GM04503 (cell line): ENCODE data around the gene MPDU1.
A peak's percentile ranks its signal among the peaks of the same experiment; 100 is the strongest.

Experiments used
- DNase-seq: peaks from one replicate; pipeline ENCODE4 v3.0.0-alpha.2; 2012; ENCODE audit warnings: low read depth

The MPDU1 gene

DNA sequence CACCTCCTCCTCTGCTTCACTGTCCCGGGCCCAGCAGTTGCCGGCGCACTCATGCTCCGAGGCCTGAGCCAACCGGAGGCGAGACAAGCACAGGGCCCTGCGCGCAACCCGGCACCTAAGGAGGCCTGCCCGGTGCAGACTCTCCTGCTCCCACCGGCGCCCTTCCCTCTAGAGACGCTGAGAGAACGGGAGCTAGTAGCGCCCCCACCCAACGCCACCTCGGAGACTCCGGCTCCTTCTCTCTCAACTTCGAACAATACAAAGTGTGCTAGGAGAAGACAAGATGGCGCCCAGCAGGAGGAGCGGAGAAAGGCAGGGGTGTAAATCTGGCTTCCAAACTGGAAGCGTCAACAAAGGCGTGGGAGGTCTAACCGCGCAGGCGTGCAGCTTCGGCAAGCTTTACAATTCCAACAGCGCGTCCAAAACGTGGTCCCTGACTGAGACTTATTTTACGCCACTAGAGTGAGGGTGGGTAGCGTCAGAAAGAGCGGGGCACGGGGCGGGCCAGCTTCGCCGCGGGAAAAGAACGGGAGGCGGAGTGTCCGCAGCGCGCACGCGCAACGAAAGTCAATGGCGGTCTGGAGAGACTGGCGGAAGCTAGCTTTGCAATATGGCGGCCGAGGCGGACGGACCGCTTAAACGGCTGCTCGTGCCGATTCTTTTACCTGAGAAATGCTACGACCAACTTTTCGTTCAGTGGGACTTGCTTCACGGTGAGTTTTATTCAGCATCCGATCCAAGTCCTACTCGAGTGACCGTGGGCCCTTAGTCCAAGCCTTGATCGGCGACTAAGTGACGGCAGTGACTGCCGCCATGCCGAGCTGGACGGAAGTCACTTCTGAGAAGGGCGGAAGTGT, at the start of gene MPDU1:
TSS of gene MPDU1 (plus strand) at position 600 of the 857 bp plus-strand sequence. CDS start at position 611, 11 bp downstream.
- peak; percentile 87 for DNase-seq

DNA sequence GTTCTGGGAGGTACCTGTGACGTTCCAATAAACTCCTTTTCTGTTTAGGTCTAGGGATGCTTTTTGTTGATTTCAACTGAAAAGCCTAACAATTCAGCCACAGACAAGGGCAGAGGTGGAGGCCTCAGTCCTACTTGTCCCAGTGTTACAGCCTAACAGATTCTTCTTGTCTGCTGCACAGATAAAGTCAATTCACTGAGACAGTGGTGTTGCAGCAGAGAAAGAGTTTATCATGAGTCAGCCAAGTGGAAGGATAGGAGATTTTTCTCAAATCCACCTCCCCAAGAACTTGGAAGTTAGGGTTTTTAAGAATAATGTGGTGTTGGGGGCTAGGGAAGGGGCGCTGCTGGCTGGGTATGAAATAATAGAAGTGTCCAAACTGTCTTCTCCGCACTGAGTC, 45.6 kb upstream of the MPDU1 start:
- no peak for DNase-seq

DNA sequence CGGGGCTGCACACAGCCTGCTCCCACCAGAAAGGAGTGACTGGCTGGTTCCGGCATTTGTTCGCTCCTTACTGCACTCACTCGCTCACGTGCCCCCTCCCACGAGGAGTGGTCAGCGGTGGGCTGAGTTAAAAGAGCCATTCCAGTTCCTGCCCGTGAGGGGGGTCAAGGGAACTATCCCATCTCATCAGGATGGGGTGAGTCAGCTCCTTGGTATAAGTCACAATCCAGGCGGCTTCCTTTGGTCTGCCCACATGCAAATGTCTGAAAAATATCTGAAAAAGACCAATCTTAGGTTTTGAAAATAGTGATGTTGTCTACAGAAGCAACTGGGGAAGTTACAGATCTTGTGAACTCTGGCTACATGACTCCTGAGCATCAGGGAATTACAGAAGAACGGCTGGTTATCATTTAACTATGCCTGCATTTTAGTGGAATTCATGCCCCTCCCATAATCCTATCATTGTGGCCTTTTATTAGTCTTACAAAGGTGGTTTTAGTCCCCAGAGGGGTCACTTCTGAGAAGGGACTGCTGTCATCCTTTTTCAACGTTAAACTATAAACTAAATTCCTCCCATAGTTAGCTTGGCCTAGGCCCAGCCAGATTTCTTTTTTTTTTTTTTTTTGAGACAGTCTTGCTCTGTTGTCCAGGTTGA, 44.6 kb upstream of the MPDU1 start:
- no peak for DNase-seq

DNA sequence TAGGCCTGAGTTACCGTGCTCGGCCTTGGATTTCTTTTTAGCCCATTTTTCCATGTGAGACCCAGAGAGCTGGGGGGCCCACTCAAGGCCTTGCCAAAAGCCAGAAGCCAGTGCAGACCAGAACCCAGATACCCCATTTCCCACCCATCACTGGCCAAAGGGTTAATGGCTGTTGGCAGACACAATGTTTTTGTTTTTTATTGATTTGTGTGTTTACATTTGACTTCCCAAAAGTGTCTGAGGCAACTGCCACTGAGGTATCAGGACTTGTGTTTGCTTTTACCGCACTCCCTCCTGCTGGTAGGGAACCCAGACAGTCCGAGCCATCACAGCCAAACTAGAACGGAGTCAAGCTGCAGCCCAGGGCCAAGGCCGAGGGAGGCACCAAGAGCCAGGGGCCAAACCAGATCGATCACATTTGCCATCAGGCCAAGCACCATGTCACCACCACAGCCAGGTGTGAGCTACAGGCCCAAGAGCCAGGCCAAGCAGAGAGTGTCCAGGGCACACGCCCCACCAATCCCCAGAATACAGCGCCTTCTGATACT, 42.5 kb upstream of the MPDU1 start:
- no peak for DNase-seq

DNA sequence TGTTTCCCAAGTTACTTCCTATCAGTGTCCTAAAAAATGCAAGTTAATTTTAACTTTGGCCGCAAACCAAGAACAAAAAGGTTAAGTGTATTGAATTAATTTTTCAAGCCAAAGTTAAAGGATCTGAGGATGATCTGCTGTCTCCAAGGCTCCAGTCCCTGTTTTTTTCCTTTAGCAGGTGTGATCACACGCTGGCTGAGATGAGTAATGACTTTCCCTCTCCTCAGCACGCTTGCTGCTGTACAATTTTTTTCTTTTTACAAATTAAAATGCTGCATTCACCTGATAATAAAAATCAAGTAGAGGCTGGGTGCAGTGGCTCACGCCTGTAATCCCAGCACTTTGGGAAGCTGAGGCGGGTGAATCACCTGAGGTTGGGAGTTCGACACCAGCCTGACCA, 38.7 kb upstream of the MPDU1 start:
- no peak for DNase-seq

DNA sequence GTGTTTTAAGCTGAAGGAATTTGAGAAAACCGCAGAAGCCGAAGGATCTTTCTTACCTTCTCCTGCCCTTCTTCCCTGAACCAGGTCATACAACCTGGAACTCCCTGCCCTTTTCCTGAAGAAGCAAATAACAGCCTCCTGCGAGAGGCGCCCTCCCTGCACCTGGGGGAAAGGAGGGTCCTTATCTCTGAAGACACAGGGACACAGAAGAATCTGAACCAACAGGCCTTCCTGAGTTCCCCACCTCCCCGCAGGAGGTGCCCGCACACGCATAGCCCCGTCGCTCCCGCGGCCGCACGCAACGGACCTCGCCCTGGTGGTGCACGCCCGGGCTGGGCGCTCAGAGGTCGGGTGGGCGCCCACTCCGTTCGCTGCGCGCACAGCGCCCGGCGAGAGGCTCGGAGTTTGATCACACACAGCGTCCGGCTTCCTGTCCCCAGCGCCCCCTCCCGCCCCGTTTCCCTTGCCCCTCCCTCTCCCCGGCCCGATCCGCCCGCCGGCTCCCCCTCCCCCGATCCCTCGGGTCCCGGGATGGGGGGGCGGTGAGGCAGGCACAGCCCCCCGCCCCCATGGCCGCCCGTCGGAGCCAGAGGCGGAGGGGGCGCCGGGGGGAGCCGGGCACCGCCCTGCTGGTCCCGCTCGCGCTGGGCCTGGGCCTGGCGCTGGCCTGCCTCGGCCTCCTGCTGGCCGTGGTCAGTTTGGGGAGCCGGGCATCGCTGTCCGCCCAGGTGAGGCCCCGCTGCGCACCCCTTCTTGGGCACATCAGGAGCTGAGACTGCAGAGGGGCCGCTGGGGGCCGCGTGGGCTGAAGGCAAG, 34.9 kb upstream of the MPDU1 start, which contains the start of gene TNFSF12:
TSS of gene TNFSF12 (plus strand) at position 474 of the 816 bp plus-strand sequence. CDS start at position 570, 96 bp downstream.
- no peak for DNase-seq

DNA sequence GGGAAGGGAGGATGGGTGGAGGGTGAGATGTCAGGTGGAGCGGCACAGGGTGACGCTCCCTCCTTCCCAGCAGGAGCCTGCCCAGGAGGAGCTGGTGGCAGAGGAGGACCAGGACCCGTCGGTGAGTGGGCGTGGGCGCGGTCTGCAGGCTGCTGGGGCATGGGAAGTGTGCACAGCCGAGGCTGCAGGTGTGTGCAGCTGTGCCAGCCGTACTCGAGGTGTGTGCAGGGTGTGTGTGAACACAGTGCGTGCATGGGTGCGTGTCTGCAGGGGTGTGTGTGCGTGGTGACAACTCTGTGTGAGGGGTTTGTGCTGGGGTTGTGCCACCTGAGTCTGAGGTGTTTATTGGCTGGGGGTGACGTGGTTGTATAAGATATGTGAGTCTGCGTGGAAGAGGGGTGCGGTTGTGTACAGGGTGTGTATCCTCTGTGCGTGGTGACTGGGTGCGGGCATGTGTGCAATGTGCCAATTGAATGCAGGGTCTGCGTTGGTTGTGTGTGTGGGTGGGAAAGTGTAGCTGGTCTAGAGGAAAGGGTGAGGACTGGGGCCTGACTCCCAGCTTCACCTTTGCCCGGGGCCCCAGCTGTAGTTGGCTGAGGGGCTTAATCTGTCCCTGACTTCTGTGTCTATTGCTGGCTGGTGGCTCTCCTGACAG, 34.1 kb upstream of the MPDU1 start:
- no peak for DNase-seq

DNA sequence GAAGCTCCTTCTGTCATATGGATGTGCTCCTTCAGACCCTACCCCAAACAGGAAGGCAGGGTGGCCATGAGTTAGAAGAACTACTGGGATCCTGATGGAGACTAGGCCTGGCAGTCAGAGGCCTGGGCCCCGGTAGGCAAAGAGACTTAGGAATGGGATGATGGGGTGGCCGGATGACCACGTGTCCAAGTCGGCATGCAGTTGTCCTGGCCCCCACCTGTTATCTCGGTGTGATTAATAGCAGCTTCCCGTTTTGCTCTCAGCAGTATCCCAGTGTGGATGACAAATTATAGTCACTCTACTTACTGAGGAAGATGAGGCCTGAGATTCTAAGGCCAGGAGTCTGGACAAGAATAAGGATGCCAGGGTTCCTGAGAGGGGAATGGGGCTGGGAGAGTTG, 33.3 kb upstream of the MPDU1 start:
- no peak for DNase-seq

DNA sequence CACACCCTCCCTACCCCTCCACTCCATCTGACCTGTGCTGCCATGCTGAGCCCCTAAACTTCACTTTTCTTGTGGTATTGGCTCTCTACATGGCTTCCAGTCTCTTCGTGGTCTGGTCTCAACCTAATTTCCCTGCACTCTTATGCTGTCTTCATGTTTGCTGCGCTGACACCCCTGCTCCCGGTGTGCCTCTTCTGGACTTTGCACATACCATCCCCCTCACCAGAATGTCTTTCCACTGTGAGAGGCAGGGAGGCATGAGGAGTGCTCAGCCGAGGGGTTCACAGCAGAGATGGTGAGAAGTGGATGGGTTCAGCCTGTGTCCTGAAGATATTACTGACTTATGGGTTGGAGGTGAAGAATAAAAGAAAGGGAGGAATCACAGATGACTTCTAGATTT, 32.3 kb upstream of the MPDU1 start:
- DNase-seq: no peak

DNA sequence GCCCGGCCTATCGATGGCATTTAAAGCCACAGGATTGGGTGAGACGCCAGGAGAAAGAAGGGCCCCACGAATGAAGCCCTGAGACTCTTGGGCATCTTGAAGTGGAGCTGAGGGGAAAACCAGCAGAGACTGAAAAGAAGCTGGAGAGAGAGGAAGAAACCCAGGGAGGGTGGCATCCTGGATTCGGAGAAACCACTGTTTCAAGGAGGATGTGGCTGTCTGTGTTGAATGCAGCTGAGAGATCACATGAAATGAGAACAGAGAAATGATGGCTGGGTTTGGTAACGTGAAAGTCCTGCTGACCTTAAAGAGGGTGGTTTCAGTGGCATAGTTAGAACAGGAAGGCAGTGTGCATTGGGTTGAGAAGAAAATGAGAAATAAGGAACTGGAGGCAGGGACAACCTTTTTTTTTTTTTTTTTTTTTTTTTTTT, 31.0 kb upstream of the MPDU1 start:
- DNase-seq: no peak

DNA sequence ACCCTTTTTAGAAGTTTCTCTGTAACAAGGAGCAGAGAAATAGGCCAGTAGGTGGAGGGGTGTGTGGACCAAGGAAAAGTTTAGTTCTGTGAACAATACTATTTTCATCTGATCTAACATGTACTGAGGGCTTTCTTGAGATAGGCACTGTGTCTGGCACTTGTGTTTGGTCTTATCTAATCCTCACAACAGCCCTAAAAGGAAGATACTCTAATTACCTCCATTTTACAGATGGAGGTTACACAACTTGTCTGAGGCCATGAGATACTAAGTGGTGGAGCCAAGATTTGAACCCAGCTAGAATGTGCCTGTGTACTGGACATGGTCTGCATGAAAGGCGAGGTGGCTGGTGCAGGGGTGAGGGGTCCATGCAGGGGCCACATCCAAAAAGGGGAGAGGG, 30.3 kb upstream of the MPDU1 start:
- no peak for DNase-seq

DNA sequence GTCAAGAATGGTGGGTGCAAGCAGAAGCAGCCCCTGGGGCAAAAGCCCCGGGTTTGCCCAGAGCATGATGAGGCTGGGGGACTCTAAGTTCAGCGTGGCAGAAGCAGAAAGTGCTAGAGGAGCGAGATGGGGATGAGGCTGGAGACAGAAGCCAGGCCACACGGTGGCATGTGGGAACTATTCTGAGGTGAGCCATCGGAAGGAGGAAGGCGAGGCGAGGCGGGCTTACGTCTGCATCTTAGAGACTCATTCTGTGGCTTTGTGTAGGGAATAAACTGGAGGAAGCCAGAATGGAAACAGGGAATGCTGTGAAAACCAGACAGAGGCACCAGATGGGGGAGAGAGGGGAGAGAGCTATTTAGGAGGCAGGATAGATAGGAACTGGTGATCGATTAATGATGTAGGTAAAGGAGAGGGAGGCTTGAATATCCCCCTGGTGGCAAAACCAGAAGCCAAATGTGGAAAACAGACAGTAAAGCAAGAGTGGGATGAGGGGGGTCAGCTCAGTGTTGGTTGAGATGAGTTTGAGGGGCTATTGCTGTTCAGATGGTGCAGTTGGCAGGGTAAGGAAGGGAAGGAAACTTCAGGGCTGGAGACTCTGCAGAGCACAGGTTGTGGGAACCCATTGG, 28.2 kb upstream of the MPDU1 start:
- no peak for DNase-seq

DNA sequence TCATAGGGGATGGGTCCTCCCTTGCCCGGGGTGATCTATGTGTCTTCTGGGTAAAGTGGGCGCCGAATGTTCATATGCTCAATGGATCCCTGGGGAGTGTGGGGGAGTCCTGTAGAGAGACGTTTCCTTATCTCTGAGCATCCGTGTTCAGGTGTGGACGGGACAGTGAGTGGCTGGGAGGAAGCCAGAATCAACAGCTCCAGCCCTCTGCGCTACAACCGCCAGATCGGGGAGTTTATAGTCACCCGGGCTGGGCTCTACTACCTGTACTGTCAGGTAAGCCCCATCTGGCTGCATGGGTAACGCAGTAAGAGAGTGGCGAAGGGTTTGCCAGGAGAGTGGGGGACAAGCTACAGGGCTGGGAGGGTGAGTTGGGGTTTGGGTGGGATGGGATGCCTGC, 27.0 kb upstream of the MPDU1 start:
- DNase-seq: no peak

DNA sequence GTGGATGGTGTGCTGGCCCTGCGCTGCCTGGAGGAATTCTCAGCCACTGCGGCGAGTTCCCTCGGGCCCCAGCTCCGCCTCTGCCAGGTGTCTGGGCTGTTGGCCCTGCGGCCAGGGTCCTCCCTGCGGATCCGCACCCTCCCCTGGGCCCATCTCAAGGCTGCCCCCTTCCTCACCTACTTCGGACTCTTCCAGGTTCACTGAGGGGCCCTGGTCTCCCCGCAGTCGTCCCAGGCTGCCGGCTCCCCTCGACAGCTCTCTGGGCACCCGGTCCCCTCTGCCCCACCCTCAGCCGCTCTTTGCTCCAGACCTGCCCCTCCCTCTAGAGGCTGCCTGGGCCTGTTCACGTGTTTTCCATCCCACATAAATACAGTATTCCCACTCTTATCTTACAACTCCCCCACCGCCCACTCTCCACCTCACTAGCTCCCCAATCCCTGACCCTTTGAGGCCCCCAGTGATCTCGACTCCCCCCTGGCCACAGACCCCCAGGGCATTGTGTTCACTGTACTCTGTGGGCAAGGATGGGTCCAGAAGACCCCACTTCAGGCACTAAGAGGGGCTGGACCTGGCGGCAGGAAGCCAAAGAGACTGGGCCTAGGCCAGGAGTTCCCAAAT, 26.4 kb upstream of the MPDU1 start:
- DNase-seq: no peak

DNA sequence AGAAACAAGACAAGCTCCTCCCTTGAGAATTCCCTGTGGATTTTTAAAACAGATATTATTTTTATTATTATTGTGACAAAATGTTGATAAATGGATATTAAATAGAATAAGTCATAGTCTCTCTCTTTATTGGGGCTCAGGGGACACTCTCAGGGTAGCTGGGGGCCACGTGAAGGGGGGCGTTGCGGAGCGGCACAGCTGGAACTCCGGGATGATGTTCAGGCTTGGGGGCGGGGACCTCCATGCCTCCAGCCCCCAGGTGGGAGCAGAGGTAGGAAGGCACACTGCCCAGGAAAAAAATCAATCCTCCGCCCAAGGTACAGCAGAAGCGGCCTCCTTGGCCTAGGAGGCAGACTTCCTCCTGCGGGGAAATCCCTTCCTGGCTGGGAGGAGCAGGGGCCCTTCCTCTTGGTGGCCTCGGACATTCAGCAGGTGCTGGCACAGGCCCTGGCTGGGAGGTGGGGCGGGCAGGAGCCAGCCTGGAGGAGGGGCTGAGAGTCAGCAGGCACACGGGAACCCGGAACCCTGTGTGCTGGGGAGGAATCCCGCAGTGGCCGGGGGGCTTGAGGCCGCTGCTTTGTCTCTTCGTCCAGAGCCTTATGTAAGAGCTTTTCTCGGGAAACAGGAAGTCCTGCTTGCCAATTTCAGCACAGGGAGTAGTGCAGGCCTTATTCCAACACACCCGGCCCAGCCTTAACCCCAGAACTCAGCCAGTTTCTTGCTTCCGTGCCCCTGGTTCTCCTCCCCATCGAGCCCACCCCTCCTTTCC, 25.7 kb upstream of the MPDU1 start:
- no peak for DNase-seq

DNA sequence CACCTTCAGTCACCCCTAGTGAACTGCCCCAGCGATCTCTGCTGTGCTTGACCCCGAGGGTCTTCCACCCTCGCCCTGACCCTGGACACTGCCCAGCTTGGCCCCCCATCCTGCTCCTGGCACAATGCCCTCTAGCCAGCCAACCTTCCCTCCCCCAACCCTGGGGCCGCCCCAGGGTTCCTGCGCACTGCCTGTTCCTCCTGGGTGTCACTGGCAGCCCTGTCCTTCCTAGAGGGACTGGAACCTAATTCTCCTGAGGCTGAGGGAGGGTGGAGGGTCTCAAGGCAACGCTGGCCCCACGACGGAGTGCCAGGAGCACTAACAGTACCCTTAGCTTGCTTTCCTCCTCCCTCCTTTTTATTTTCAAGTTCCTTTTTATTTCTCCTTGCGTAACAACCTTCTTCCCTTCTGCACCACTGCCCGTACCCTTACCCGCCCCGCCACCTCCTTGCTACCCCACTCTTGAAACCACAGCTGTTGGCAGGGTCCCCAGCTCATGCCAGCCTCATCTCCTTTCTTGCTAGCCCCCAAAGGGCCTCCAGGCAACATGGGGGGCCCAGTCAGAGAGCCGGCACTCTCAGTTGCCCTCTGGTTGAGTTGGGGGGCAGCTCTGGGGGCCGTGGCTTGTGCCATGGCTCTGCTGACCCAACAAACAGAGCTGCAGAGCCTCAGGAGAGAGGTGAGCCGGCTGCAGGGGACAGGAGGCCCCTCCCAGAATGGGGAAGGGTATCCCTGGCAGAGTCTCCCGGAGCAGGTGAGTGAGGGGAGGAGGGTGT, 24.9 kb upstream of the MPDU1 start, which contains the start of gene TNFSF13:
TSS of gene TNFSF13 (plus strand) at position 207 of the 776 bp plus-strand sequence. CDS start at position 497, 290 bp downstream.
- DNase-seq: no peak

DNA sequence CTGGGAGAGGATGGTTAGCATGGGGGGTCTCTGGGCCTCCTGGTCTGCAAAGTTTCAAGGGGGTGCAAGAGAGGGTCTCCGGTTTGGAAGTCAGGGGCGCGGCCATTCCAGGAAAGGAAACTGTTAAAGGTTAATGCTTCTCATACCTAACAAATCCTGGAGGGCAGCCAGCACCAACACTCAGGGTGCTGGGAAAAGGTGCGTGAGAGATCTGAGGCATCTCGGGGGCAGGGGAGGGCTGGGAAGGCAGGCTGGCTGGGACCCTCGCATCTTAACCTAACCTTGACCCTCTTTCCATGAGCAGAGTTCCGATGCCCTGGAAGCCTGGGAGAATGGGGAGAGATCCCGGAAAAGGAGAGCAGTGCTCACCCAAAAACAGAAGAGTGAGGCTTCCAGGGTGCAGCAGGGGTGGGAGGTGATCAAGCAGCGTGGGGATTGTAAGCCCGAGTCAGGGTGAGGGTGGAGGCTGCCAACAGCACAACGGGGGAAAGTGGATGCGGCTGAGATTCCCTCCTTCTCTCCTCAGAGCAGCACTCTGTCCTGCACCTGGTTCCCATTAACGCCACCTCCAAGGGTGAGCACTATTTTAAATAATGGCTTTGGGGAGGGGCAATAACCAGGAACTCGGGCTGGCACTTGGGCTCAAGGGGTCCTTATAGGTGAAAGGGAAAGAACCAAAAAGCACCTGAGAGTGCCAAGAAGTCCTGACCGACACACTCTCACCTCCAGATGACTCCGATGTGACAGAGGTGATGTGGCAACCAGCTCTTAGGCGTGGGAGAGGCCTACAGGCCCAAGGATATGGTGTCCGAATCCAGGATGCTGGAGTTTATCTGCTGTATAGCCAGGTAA, 24.1 kb upstream of the MPDU1 start:
- DNase-seq: no peak
